Liver (tissue), 9 donors: ENCODE data around the gene GNA14. TPM values are rescaled to one million over a fixed set of nuclear protein-coding genes. Genes with fewer than 3 reads are reported as not detected.

Experiments
- DNase-seq: peaks from one replicate; pipeline ENCODE4 v3.0.0-alpha.2; 2017; ENCODE audit warnings: low spot score
- H3K27ac ChIP-seq, 2 donors: one replicate each; pipeline ENCODE4 v1.7.0; 2013; ENCODE audit warnings: inconsistent platforms in 2 of 2, low read length in 2 of 2, control low read depth in 1 of 2, low read depth in 1 of 2, mild to moderate bottlenecking in 1 of 2
- H3K27me3 ChIP-seq, 4 donors: one replicate each; pipeline versions ENCODE4 v1.6.1 to v1.7.0; 2013; ENCODE audit warnings: low read length in 3 of 4, inconsistent platforms in 1 of 4, mild to moderate bottlenecking in 1 of 4, moderate library complexity in 1 of 4; ENCODE audit not compliant: control insufficient read depth in 4 of 4, insufficient read depth in 4 of 4
- H3K36me3 ChIP-seq, 4 donors: one replicate each; pipeline versions ENCODE4 v1.6.1 to v1.7.0; 2013; ENCODE audit warnings: low read length in 3 of 4, mild to moderate bottlenecking in 3 of 4, low read depth in 1 of 4, moderate library complexity in 1 of 4; ENCODE audit not compliant: control insufficient read depth in 4 of 4, insufficient read depth in 3 of 4
- H3K4me1 ChIP-seq, 4 donors: one replicate each; pipeline versions ENCODE4 v1.6.1 to v1.7.0; 2013; ENCODE audit warnings: low read length in 3 of 4, mild to moderate bottlenecking in 3 of 4, moderate library complexity in 1 of 4; ENCODE audit not compliant: control insufficient read depth in 4 of 4, insufficient read depth in 4 of 4
- H3K4me3 ChIP-seq, 3 donors: one replicate each; pipeline versions ENCODE4 v1.6.1 to v1.7.0; 2013; ENCODE audit warnings: low read length in 3 of 3, control low read depth in 1 of 3, low read depth in 1 of 3, mild to moderate bottlenecking in 1 of 3
- H3K9ac ChIP-seq, 2 donors: one replicate each; pipeline ENCODE4 v1.7.0; 2013; ENCODE audit warnings: low read length in 2 of 2, mild to moderate bottlenecking in 2 of 2, moderate library complexity in 2 of 2, control low read depth in 1 of 2, low read depth in 1 of 2
- H3K9me3 ChIP-seq, 4 donors: one replicate each; pipeline versions ENCODE4 v1.6.1 to v1.7.0; 2013; ENCODE audit warnings: low read length in 3 of 4; ENCODE audit not compliant: control insufficient read depth in 4 of 4
- CTCF ChIP-seq: fragments of 150-350 bp; IDR thresholded peaks from 2 replicates; pipeline ENCODE4 v1.5.1; 2017; ENCODE audit warnings: improper control_type of control experiment, low read depth, low read length; ENCODE audit not compliant: missing input control
- EGR1 ChIP-seq, 2 donors: IDR thresholded peaks; 2 replicates each; pipeline ENCODE4 v1.6.1; 2016 to 2018; ENCODE audit warnings: antibody characterized with exemption in 2 of 2, low read depth in 2 of 2
- GABPA ChIP-seq, 2 donors: IDR thresholded peaks in 1 of 2; conservative IDR thresholded peaks in 1 of 2; 2 replicates each; pipeline ENCODE4 v1.6.1; 2016; ENCODE audit warnings: antibody characterized with exemption in 2 of 2, mild to moderate bottlenecking in 1 of 2, moderate library complexity in 1 of 2
- HNF4A ChIP-seq, 2 donors: conservative IDR thresholded peaks; 2 replicates each; pipeline ENCODE4 v1.6.1; 2016; ENCODE audit warnings: antibody characterized with exemption in 2 of 2, mild to moderate bottlenecking in 2 of 2
- HNF4G ChIP-seq: IDR thresholded peaks from 2 replicates; pipeline ENCODE4 v1.6.1; 2016; ENCODE audit warnings: antibody characterized with exemption
- MAX ChIP-seq: IDR thresholded peaks from 2 replicates; pipeline ENCODE4 v1.6.1; 2016; ENCODE audit warnings: antibody characterized with exemption
- NR2F2 ChIP-seq: IDR thresholded peaks from 2 replicates; pipeline ENCODE4 v1.6.1; 2016; ENCODE audit warnings: antibody characterized with exemption
- REST ChIP-seq: IDR thresholded peaks from 2 replicates; pipeline ENCODE4 v1.6.1; 2016; ENCODE audit warnings: antibody characterized with exemption, mild to moderate bottlenecking
- YY1 ChIP-seq: IDR thresholded peaks from 2 replicates; pipeline ENCODE4 v1.6.1; 2016; ENCODE audit warnings: antibody characterized with exemption, mild to moderate bottlenecking
- WGBS: extraction: QIAGEN DNeasy Blood & Tissue Kit; methylation state at CpG from one replicate; pipeline ENCODE4 v1.1.7; 2013; 5-methylcytosine and 5-hydroxymethylcytosine counted together
- polyA plus RNA-seq, 2 donors: library from polyadenylated mRNA; stranded (reverse) in 1 of 2; unstranded in 1 of 2; fragments of 200-250 nt in 1 of 2; fragments of >200 nt in 1 of 2; fragmentation: Nextera tagmentation in 1 of 2; extraction: Ambion mirVana in 1 of 2; gene quantifications; one replicate each; pipeline versions ENCODE4 v1.2.1 to v1.2.3, GENCODE V29; 2013 to 2015
- total RNA-seq, 2 donors: library from RNA; depleted of rRNA; stranded (reverse); fragments of >200 nt; gene quantifications; one replicate each; pipeline ENCODE4 v1.2.3, GENCODE V29; 2014
- donor health status: healthy.
- donor health status: healthy.
- donor health status: healthy.
- donor health status: healthy.
- donor health status: healthy.

The GNA14 gene
- total and polyA plus RNA-seq, 4 donors: 1.1 to 5.4 (median 2.9) TPM

- Histone ChIP-seq H3K36me3 (no peaks in the 10 kb centered on the region), H3K9ac (no peak overlapping the region), H3K4me1 (no peaks in the 10 kb centered on the region), H3K4me3 (no peak overlapping the region), H3K9me3 (no peaks in the 10 kb centered on the region), H3K27ac (no peak overlapping the region), H3K27me3 (no peaks in the 10 kb centered on the region)
- no peak for TF ChIP-seq EGR1 (IDR thresholded peaks at IDR 0.05; ENCODE audit: low read depth in 2 of 2)
- TF ChIP-seq NR2F2: peak; percentile 70
- TF ChIP-seq REST: peak; percentile 57
- no peak for DNase-seq
- 41% methylated on average over 5 of the region's 5 CpGs for WGBS
Measured at GRCh38 chr9:77582961-77583576, 65.1 kb downstream of the GNA14 start.

GRCh38 chr9:77582525-77582924 is 65.6 kb downstream of the GNA14 start:
- H3K36me3 ChIP-seq: no peaks in the 10 kb centered on the region
- H3K9ac ChIP-seq: no peak overlapping the region
- no peak overlapping the region for H3K4me3 ChIP-seq
- no peak for DNase-seq
- H3K27ac ChIP-seq: no peak overlapping the region
- TF ChIP-seq HNF4G (no peak), CTCF (no peak), YY1 (no peak), MAX (no peak), GABPA (IDR thresholded peaks at IDR 0.05 in 1 of 2, conservative IDR thresholded peaks at IDR 0.05 in 1 of 2) (no peak)
- no peaks in the 10 kb centered on the region for H3K9me3 ChIP-seq
- WGBS: 72% methylated on average over 3 of the region's 3 CpGs
- no peaks in the 10 kb centered on the region for H3K4me1 ChIP-seq
- no peaks in the 10 kb centered on the region for H3K27me3 ChIP-seq

GRCh38 chr9:77575785-77576184 is 72.3 kb downstream of the GNA14 start:
- TF ChIP-seq REST (peak; percentile 99), HNF4A (conservative IDR thresholded peaks at IDR 0.05) (no peak)
- H3K4me3 ChIP-seq: no peak overlapping the region
- no peaks in the 10 kb centered on the region for H3K4me1 ChIP-seq
- H3K9ac ChIP-seq: no peak overlapping the region
- no peaks in the 10 kb centered on the region for H3K9me3 ChIP-seq
- no peak overlapping the region for H3K27ac ChIP-seq
- DNase-seq: no peak
- no peaks in the 10 kb centered on the region for H3K27me3 ChIP-seq
- 51% methylated on average over 2 of the region's 2 CpGs for WGBS
- H3K36me3 ChIP-seq: no peaks in the 10 kb centered on the region
